Cerebellar nuclear complex (tissue), 1 donor: ENCODE results near the gene MRPL40.
A peak's percentile ranks its signal among the peaks of the same experiment; 100 is the strongest.
"Not testable (repeated sequence)": the region's sequence is repeated elsewhere in the genome, so short reads cannot be mapped to it uniquely, and the experiment has no call there.

Source experiments
- DNase-seq, 2 experiments: peaks; one replicate each; lab custom pipeline; 2025; lab: John Stamatoyannopoulos, UW

The MRPL40 gene

DNA sequence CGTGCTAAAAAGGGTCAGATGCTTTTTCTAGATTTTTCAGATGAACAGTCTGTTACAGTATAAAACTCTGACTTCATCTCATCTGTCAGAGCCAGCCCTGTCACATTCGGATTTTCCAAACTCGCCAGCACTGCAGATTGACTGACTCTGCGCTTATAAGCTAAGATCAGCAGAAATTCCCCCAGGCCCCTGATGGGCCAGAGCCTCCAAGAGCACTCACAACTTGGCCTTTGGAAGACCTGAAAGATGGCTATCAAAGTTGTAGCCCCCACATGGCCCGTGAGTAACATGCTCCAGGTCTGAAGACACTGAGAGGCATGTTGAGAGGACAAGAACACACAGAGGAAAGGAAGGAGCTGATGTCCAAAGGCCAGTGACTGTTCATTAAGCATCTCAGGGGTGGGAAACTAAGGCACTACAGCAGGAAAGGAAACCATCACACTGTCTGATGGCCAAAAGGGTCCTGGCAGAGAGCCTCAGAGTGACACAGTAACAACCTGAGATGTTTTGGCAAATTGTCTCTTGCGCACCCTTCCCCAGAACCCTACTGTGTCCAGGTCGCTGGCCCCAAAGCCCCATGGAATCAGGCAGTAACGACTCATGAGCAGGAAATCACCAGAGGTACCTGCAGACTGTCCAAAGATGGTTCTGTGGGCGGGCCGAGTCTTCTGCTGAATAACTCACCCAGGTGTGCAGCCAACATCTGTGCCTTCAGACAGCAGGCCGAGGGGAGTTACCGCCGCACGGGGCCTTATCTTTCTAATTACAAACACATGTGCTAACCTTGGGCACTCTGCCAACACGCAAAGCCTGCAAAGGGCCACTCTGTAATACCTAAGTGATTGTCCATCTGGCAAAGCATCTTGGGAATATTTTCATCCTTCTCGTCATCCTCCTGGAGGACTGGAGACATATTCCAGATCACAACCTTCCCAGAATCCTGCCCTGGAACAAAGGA, 24.4 kb upstream of the MRPL40 start:
- DNase-seq: no peak

DNA sequence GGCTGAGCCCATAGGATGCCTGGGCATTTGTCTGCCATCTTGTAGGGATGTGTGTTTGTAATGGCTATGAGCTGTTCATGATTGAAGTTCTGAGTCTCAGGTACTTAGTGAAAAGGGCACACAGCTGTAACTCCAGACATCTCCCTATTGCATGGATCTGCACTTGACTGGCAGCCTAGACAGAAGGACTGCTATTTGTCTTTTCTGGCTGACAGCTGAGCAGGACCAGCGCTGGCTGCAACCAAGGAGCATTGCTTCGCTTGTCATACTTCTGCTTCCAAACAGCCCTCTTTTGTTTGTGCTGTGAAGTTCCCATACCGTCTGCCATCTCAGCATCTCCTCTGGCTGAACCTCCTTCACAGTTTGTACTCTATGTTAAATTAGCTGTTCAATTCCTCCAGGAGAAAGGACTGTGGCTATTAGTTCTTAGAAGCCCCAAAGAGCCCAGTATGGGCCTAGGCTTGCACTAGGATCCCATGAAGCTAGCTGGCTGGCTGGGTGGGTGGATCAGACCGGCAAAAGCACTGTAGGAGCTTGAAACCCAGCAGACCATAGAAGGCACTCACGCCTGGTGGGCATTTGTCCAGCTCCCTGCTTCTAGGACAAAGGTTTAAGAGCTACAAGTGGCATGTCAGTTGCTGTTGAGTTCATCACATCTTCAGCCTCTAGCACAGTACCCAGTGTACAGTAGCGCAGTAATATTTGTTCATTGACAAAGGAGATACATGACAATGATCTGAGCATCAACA, 21.2 kb upstream of the MRPL40 start:
- DNase-seq: no peak

- no peak for DNase-seq
These were observed 20.7 kb upstream of the MRPL40 start for GRCh38 chr22:19411690-19412045.

DNA sequence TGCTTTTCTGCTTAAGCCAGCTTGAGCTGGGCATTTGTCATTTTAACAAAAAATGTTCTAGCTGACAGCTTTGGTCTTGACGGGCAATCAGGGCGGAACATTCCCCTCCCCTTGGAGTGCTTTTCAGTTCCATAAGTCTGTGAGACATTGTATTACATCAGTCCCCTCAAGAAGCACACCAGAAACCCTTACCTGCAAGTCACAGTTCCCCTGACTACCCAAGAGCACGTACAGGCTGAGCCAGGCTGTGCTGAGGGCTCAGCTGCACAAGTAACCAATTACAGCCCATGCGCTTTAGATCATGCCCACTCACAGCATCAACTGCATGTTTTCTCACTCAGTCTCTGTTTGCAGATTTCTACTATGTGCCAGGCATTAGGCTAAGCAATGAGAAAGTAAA, 19.9 kb upstream of the MRPL40 start:
- no peak for DNase-seq

DNA sequence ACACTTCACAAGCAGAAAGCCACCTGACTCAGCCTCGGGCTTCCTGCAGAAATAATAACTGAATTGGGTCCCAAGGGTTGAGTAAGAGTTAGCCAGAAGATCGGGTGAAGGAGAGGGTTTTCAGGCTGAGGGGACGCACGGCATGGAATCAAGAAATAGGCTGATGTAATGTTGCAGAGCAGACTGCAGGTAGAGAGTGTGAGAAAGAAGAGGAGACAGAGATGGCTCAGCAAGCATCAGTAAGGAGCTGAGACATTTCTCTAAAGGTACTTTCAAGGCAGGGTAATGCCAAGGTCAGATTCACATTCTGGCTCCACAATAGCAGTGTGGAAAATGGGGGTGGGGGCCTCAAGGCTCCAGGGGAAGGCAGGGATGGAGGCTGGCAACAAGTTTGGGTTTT, 19.4 kb upstream of the MRPL40 start:
- no peak for DNase-seq

GRCh38 chr22:19419086-19419463, 13.3 kb upstream of the MRPL40 start:
- DNase-seq: no peak

- DNase-seq: peak in 1 of 2 experiments; percentile 1
These were observed 12.7 kb upstream of the MRPL40 start for GRCh38 chr22:19419464-19420178.

DNA sequence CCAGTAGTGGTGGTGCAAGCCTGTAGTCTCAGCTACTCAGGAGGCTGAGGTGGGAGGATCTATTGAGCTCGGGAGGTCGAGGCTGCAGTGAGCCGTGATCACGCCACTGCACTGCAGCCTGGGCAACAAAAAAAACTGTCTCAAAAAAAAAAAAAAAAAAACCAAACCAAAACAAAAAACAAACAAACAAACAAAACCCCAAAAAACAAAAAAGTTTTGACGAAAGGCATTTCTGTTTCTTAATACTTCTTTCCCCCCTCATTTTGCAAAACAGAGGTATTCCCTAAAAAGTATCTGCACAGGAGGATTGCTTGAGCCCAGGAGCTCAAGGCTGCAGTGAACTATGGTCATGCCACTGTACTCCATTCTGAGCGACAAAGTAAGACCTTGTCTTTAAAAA, 12.0 kb upstream of the MRPL40 start:
- DNase-seq: no peak

DNA sequence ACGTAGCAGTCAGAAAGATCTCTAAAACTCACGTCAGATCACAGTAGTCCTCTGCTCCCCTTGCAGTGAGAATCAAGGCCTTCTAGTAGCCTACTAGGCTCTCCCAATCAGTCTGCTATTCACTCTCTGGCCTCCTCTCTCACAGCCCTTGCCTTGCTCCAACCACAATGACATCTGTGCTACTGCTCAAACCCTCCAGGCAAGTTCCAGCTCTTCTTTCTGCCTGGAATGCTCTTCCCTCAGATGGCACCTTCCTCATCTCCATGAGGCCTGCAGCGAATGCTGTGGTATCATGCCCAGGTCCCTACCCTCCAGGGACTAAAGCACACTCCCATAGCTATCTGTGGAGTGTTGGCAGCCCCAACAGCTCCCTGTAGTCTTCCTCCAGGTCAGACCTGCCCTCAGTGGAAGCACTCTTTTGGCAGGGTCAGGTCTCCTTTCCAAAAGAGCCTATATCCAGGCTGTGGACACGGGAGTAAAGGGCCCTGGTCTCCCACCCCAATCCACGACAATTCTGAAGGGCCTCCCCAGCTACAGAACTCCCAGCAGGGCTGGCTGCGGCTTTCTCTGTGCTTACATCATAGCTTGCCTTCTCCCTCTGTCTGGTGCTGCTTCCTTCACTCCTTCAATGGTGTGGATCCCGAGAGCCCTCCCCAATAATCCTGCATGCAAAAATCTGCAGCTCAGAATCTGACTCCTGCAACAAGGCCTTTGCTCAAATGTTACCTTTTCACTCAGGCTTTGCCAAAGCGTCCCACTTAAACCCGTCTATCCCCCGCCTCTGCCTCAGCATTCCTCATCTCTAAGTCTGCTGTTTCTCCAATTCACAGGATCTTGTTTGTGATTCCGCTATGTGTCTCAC, 9.7 kb upstream of the MRPL40 start:
- DNase-seq: no peak

GRCh38 chr22:19424186-19424500, 8.2 kb upstream of the MRPL40 start:
- no peak for DNase-seq

DNA sequence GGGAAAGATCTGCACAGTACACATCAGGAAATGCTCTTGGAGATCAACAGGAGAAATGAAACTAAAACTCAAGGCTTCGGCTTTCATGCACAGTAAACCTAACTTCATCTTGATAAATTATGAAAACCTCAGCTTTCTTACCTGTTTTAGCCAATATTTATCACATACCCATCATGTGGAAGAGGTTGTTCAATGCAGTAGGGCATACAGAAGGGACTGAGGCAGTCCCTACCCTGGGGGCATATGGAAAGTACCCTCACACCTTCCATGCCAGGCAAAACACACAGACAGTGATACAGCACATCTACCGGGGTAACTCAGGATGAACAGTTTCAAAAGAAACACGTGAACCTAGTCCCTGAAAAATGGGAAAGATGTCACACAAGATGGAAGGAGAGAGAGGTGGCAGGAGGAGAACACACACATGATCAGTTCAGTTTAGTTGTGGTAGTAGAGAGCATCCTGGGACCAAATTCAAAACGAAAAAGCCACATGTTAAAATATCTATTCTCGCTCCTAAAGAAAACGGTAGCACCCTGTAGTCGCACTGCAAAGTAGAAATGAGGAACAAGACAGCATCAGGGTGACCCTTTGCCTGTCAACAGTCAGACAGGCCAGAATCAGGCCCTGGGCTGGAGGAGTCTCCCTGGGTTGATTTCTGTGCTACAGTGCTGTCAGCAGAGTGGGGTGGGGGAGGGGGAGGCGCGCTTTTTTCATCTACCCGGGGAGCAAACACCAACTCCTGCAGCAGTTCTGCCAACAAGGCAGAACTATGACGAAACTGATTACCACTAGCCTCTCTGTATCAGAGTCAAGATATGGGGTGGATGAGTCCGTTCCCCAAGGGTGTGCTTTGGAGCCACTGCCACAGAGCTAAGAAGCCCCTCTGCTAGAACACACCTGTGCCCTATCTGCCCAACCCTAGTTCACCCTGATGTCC, 2.1 kb upstream of the MRPL40 start:
- no peak for DNase-seq

DNA sequence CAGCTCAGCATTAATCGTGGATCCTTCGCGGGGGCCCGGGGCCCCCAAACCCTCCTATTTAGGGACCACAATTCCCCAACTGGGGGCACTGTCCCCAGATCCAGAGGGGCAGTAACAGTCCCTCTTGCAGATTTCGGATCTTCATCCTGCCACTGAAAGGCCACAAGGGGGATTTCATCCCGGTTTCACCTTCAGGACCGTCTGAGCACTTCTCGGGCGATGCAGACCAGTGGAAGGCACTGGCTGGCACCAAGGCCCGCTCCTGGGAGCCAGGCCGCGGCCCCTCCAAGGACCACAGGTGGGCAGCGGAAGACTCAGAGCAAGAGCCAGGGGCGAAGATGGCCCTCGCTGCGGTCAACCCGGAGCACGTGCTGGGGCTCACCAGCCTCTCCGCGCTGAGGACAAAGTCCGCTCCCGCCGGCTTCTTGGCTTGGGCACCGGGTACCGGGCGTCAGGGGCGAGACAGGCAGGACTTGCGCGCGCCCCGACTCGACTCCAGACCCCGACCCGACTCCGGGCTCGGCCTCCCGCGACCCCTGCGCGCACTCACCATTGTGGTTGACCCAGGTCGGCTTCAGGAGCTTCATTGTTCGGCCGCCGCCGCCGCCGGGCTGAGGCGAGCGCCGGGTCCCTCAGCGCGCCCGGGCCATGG, 1.3 kb upstream of the MRPL40 start:
- no peak for DNase-seq

DNA sequence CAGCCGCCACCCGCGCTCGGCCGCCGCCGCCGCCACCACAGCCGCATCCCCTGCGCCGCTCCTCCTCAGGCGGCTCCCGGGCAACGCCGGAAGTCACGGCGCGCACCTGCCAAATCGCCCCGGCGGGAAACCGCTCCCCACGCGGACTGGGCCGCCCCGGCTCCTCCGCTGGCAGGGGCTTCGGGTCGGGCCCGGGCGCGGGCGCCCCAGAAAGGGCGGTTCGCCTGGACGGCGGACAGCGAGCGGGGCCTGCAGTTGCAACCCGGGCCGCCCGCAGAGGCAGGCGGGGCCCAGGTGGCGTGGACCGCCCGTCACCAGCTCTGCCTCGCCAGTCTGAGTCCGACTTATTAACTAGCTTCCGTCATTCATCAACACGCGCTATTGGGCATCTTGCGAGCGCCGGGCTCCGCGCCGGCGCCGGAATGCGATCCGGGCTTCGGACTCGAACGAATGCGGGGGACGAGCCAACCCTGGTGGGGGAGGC, 654 bp upstream of the MRPL40 start, which contains the start of gene HIRA:
Gene HIRA (minus strand): TSS at position 85 of the 484 bp plus-strand sequence. CDS start 257 bp downstream, outside the sequence.
- peak in 1 of 2 experiments; percentile 21 for DNase-seq

GRCh38 chr22:19434401-19434800, 2.1 kb downstream of the MRPL40 start:
- DNase-seq: no peak

DNA sequence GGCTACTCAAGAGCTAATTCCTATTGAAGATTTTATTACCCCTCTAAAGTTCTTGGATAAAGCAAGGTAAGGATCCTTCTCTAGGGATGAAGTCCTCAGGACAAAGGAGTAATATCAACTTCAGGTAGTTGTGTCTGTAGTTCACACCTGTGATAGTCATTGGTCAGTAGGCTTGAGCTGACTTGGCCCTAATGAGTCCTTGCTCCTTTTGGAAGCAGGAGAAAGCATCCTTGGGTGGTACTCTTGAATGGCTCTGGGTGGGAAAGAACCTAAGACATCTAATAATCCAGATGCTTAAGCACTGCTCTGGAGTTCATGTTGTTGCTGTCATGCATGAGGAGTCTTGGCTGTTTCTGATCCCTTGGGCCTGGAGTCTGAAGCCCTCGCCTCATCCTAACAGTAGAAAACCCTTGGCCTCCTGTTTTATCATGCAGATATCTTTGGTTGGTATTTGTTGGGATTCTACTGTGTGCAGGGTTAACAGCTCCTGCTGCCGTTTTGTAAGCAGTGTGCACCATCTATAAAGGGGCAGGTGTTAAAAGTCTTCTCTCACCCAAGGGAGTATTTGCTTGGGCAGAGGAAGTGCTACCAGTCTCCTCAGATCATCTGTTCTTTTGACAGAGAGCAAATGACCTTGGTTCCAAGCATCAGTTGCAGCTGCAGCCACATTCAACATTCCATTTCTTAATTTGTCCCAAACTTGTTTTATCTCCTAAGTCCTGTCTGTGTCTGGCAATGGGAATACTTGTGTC, 2.7 kb downstream of the MRPL40 start:
- DNase-seq: no peak

DNA sequence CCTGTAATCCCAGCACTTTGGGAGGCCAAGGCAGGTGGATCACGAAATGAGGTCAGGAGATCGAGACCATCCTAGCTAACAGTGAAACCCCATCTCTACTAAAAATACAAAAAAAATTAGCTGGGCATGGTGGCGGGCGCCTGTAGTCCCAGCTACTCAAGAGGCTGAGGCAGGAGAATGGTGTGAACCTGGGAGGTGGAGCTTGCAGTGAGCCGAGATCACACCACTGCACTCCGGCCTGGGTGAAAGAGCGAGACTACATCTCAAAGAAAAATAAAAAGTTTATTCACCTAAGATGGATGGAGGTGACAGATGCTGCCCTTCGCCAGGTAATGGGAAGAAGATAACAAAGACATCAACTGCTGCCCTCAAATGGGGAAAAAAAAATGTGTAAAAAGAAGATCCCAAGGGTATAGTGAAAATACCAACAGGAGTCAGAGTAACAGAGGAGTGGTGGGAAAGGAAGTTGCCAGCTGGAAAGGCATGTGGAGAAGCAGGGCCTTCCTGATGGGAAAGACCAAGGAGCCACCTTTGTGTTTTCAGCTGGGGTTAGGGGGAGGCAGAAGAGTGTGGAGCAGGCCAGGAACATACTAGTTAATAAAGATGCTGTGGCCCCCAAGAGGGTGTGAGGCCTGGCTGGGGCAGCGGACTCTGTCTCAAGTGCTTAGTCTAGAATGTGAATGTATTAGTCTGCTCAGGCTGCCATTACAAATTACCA, 4.3 kb downstream of the MRPL40 start:
- DNase-seq: not testable (repeated sequence)

DNA sequence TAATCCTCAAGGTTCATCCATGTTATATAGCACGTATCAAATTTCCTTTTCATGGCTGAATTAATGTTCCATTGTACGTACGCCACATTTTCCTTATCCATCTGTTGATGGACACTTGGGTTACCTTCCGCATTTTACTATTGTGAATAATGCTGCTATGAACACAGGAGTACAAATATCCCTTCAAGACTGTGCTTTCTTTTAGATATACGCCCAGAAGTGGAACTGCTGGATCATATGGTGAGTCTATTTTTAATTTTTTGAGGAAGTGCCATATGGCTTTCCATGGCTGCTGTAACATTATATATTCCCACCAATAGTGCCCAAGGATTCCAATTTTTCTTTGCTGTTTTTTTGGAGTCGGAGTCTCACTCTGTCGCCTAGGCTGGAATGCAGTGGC, 6.0 kb downstream of the MRPL40 start:
- no peak for DNase-seq

GRCh38 chr22:19440411-19441195, 8.3 kb downstream of the MRPL40 start:
- no peak for DNase-seq
